Lower leg skin (tissue), 4 donors: ENCODE data around the gene HBEGF. TPM values are rescaled to one million over a fixed set of nuclear protein-coding genes. Genes with fewer than 3 reads are reported as not detected.

ENCODE experiments used
- DNase-seq, 2 donors: peaks; one replicate each; pipeline ENCODE4 v3.0.0-alpha.2; 2019; ENCODE audit warnings: low spot score in 2 of 2
- H3K4me3 ChIP-seq: fragments of 200-600 bp; sonication (generic); 2 replicates; pipeline ENCODE4 v1.5.1; 2017; ENCODE audit warnings: mild to moderate bottlenecking, low read depth; ENCODE audit not compliant: poor library complexity, severe bottlenecking
- CTCF ChIP-seq, 3 donors: fragments of 450-650 bp; IDR thresholded peaks; one replicate each; pipeline ENCODE4 v1.5.1; 2016; ENCODE audit warnings: antibody characterized with exemption in 3 of 3, mild to moderate bottlenecking in 3 of 3, moderate library complexity in 2 of 3
- POLR2A ChIP-seq, 2 donors: fragments of 450-650 bp; IDR thresholded peaks; one replicate each; pipeline ENCODE4 v1.6.1; 2016 to 2017; ENCODE audit warnings: antibody characterized with exemption in 2 of 2, mild to moderate bottlenecking in 1 of 2, moderate library complexity in 1 of 2
- WGBS, 2 donors: methylation state at CpG; one replicate each; pipeline ENCODE4 v1.1.5; 2018; 5-methylcytosine and 5-hydroxymethylcytosine counted together
- intact Hi-C: fragments of 100-400 bp; cut with DNase I; formaldehyde crosslinking; loops from one replicate; pipeline ENCODE4 v1.15.0; 2023; ENCODE audit warnings: low total_unique reads
- total RNA-seq, 4 donors: library from RNA; depleted of rRNA; stranded (reverse); fragments of >200 nt; gene quantifications; one replicate each; pipeline ENCODE4 v1.1.0, GENCODE V29; 2016

HBEGF gene
- total RNA-seq, 4 donors from 2014 or later: 16.6 to 24.3 (median 18.4) TPM

- no peak overlapping the region for H3K4me3 ChIP-seq
- TF ChIP-seq POLR2A (IDR thresholded peaks at IDR 0.05) (no peak), CTCF (IDR thresholded peaks at IDR 0.05) (no peak)
- WGBS, 2 donors: 51 to 56% methylated on average over 4 of the region's 4 CpGs
- intact Hi-C loops: no loop called here
- no peak for DNase-seq
Measured at GRCh38 chr5:140293091-140293848, 53.1 kb downstream of the HBEGF start.

- intact Hi-C loops: no loop called here
- no peak for DNase-seq
- TF ChIP-seq POLR2A (IDR thresholded peaks at IDR 0.05) (no peak), CTCF (IDR thresholded peaks at IDR 0.05) (no peak)
- WGBS, 2 donors: 90 to 94% methylated on average over 1 of the region's 1 CpG
- H3K4me3 ChIP-seq: no peak overlapping the region
Measured at GRCh38 chr5:140292212-140293036, 54.0 kb downstream of the HBEGF start.

- 74 to 76% methylated on average over 7 of the region's 7 CpGs for WGBS, 2 donors
Measured at GRCh38 chr5:140287801-140288521, 58.4 kb downstream of the HBEGF start.

GRCh38 chr5:140286424-140286823, 60.0 kb downstream of the HBEGF start:
- 74 to 84% methylated on average over 4 to 5 of the region's 5 CpGs for WGBS, 2 donors
- intact Hi-C loops: no loop called here
- DNase-seq: no peak
- TF ChIP-seq CTCF (IDR thresholded peaks at IDR 0.05) (no peak), POLR2A (IDR thresholded peaks at IDR 0.05) (no peak)
- no peak overlapping the region for H3K4me3 ChIP-seq

More at GRCh38 chr5:140287801-140288521, 58.4 kb downstream of the HBEGF start:
- DNase-seq: no peak
- TF ChIP-seq CTCF (IDR thresholded peaks at IDR 0.05): no peak
- TF ChIP-seq POLR2A (IDR thresholded peaks at IDR 0.05): no peak
- no peak overlapping the region for H3K4me3 ChIP-seq
- intact Hi-C loops: no loop called here

- WGBS, 2 donors: 92 to 95% methylated on average over 3 of the region's 3 CpGs
- intact Hi-C loops: no loop called here
- TF ChIP-seq CTCF (IDR thresholded peaks at IDR 0.05): no peak
- TF ChIP-seq POLR2A (IDR thresholded peaks at IDR 0.05): no peak
- DNase-seq: no peak
- H3K4me3 ChIP-seq: no peak overlapping the region
Measured at GRCh38 chr5:140284013-140284412, 62.4 kb downstream of the HBEGF start.

Other genes with a start within 250 kb of the HBEGF start
- gene PURA, start 232.5 kb downstream of the HBEGF start, total RNA-seq: 10 to 100 TPM; 15.0 to 16.8 (median 16.2) TPM
- gene IGIP, start 220.7 kb downstream of the HBEGF start, total RNA-seq: 10 to 100 TPM in 1 of 4 donors, 1 to 10 TPM in 3; 7.5 to 10.4 (median 8.0) TPM
- 10 to 100 TPM; 12.9 to 53.6 (median 33.0) TPM for gene CYSTM1, start 171.4 kb downstream of the HBEGF start, total RNA-seq
- 10 to 100 TPM; 43.3 to 78.6 (median 59.7) TPM for gene PFDN1, start 43.5 kb downstream of the HBEGF start, total RNA-seq
- gene SLC4A9, start 13.6 kb upstream of the HBEGF start, total RNA-seq: 1 to 10 TPM in 1 of 4 donors, under 1 TPM in 2, not detected in 1; 0.10 to 1.4 (median 0.38) TPM
- gene ANKHD1, start 55.2 kb upstream of the HBEGF start, total RNA-seq: 100 to 1,000 TPM in 2 of 4 donors, 10 to 100 TPM in 2; 73.6 to 165 (median 101) TPM
- 10 to 100 TPM; 19.2 to 32.1 (median 27.2) TPM for gene EIF4EBP3, start 201.1 kb upstream of the HBEGF start, total RNA-seq
- gene SRA1, start 210.9 kb upstream of the HBEGF start, total RNA-seq: 10 to 100 TPM; 11.4 to 23.9 (median 14.6) TPM
- gene APBB3, start 218.0 kb upstream of the HBEGF start, total RNA-seq: 10 to 100 TPM; 14.0 to 23.7 (median 19.2) TPM
- 10 to 100 TPM; 59.7 to 86.4 (median 68.2) TPM for gene SLC35A4, start 218.2 kb upstream of the HBEGF start, total RNA-seq